Measurements from ENCODE around the gene SUGCT.
"Not testable (repeated sequence)": the region's sequence is repeated elsewhere in the genome, so short reads cannot be mapped to it uniquely, and the experiment has no call there.

SUGCT gene

GRCh38 chr7:40105879-40106473, 28.8 kb upstream of the SUGCT start:
- Histone ChIP-seq H3K27ac (ENCODE audit: low read depth, low read length, severe bottlenecking) (no peak overlapping the region), H3K9me3 (ENCODE audit: control insufficient read depth, low read length) (no peaks in the 10 kb centered on the region), H3K4me3 (ENCODE audit: extremely low read depth, insufficient read depth, low read length, poor library complexity, severe bottlenecking) (no peak overlapping the region), H3K4me1 (ENCODE audit: control insufficient read depth, insufficient read depth, low read length, poor library complexity, severe bottlenecking) (no peaks in the 10 kb centered on the region), H3K36me3 (ENCODE audit: control insufficient read depth, insufficient read depth, low read length) (no peaks in the 10 kb centered on the region)
- WGBS, 2 experiments (ENCODE audit: insufficient coverage in 2 of 2), result 92 to 100% methylated on average over 2 of the region's 4 CpGs

- no peaks in the 10 kb centered on the region for H3K4me1 ChIP-seq (ENCODE audit: control insufficient read depth, insufficient read depth, low read length, poor library complexity, severe bottlenecking)
- no peaks in the 10 kb centered on the region for H3K9me3 ChIP-seq (ENCODE audit: control insufficient read depth, low read length)
- 100% methylated on average over 1 of the region's 2 CpGs; no CpG with 5 or more reads in 1 of the 2 experiments for WGBS, 2 experiments (ENCODE audit: insufficient coverage in 2 of 2)
- peaks cover 6% of the 10 kb centered on the region for H3K36me3 ChIP-seq (ENCODE audit: control insufficient read depth, insufficient read depth, low read length)
- H3K4me3 ChIP-seq (ENCODE audit: extremely low read depth, insufficient read depth, low read length, poor library complexity, severe bottlenecking), result no peak overlapping the region
- no peak overlapping the region for H3K27ac ChIP-seq (ENCODE audit: low read depth, low read length, severe bottlenecking)
Observed at GRCh38 chr7:40115936-40116335, 18.9 kb upstream of the SUGCT start.

GRCh38 chr7:40117199-40117598, 17.6 kb upstream of the SUGCT start:
- H3K27ac ChIP-seq (ENCODE audit: low read depth, low read length, severe bottlenecking); H3K4me1 ChIP-seq (ENCODE audit: control insufficient read depth, insufficient read depth, low read length, poor library complexity, severe bottlenecking); H3K9me3 ChIP-seq (ENCODE audit: control insufficient read depth, low read length); H3K4me3 ChIP-seq (ENCODE audit: extremely low read depth, insufficient read depth, low read length, poor library complexity, severe bottlenecking); H3K36me3 ChIP-seq (ENCODE audit: control insufficient read depth, insufficient read depth, low read length): not testable (repeated sequence)
- 100% methylated on average over 1 of the region's 9 CpGs for WGBS, 2 experiments (ENCODE audit: insufficient coverage in 2 of 2)

GRCh38 chr7:40118201-40118600, 16.6 kb upstream of the SUGCT start:
- 92 to 93% methylated on average over 2 to 6 of the region's 7 CpGs for WGBS, 2 experiments (ENCODE audit: insufficient coverage in 2 of 2)
- H3K4me3 ChIP-seq (ENCODE audit: extremely low read depth, insufficient read depth, low read length, poor library complexity, severe bottlenecking), result not testable (repeated sequence)

GRCh38 chr7:40120020-40120419, 14.8 kb upstream of the SUGCT start:
- Histone ChIP-seq H3K4me1 (ENCODE audit: control insufficient read depth, insufficient read depth, low read length, poor library complexity, severe bottlenecking) (no peaks in the 10 kb centered on the region), H3K36me3 (ENCODE audit: control insufficient read depth, insufficient read depth, low read length) (no peaks in the 10 kb centered on the region), H3K27ac (ENCODE audit: low read depth, low read length, severe bottlenecking) (no peak overlapping the region), H3K9me3 (ENCODE audit: control insufficient read depth, low read length) (no peaks in the 10 kb centered on the region), H3K4me3 (ENCODE audit: extremely low read depth, insufficient read depth, low read length, poor library complexity, severe bottlenecking) (no peak overlapping the region)
- 100% methylated on average over 3 of the region's 5 CpGs; no CpG with 5 or more reads in 1 of the 2 experiments for WGBS, 2 experiments (ENCODE audit: insufficient coverage in 2 of 2)

More at GRCh38 chr7:40118201-40118600, 16.6 kb upstream of the SUGCT start:
- H3K36me3 ChIP-seq (ENCODE audit: control insufficient read depth, insufficient read depth, low read length); H3K4me1 ChIP-seq (ENCODE audit: control insufficient read depth, insufficient read depth, low read length, poor library complexity, severe bottlenecking); H3K9me3 ChIP-seq (ENCODE audit: control insufficient read depth, low read length); H3K27ac ChIP-seq (ENCODE audit: low read depth, low read length, severe bottlenecking): not testable (repeated sequence)

GRCh38 chr7:40122100-40122939, 12.5 kb upstream of the SUGCT start:
- H3K4me1 ChIP-seq (ENCODE audit: control insufficient read depth, insufficient read depth, low read length, poor library complexity, severe bottlenecking), result not testable (repeated sequence)
- 97 to 100% methylated on average over 3 to 10 of the region's 14 CpGs for WGBS, 2 experiments (ENCODE audit: insufficient coverage in 2 of 2)

GRCh38 chr7:40122940-40123254, 11.9 kb upstream of the SUGCT start:
- Histone ChIP-seq H3K36me3 (ENCODE audit: control insufficient read depth, insufficient read depth, low read length) (peaks cover 13% of the 10 kb centered on the region), H3K27ac (ENCODE audit: low read depth, low read length, severe bottlenecking) (no peak overlapping the region), H3K9me3 (ENCODE audit: control insufficient read depth, low read length) (no peaks in the 10 kb centered on the region), H3K4me3 (ENCODE audit: extremely low read depth, insufficient read depth, low read length, poor library complexity, severe bottlenecking) (no peak overlapping the region), H3K4me1 (ENCODE audit: control insufficient read depth, insufficient read depth, low read length, poor library complexity, severe bottlenecking) (no peaks in the 10 kb centered on the region)
- 100% methylated on average over 1 to 2 of the region's 2 CpGs for WGBS, 2 experiments (ENCODE audit: insufficient coverage in 2 of 2)

More at GRCh38 chr7:40122100-40122939, 12.5 kb upstream of the SUGCT start:
- H3K36me3 ChIP-seq (ENCODE audit: control insufficient read depth, insufficient read depth, low read length); H3K4me3 ChIP-seq (ENCODE audit: extremely low read depth, insufficient read depth, low read length, poor library complexity, severe bottlenecking); H3K9me3 ChIP-seq (ENCODE audit: control insufficient read depth, low read length); H3K27ac ChIP-seq (ENCODE audit: low read depth, low read length, severe bottlenecking): not testable (repeated sequence)

GRCh38 chr7:40133561-40134427, 1.0 kb upstream of the SUGCT start:
- peak overlapping the region; percentile 89 for H3K27ac ChIP-seq (ENCODE audit: low read depth, low read length, severe bottlenecking)
- no peaks in the 10 kb centered on the region for H3K9me3 ChIP-seq (ENCODE audit: control insufficient read depth, low read length)
- WGBS, 2 experiments (ENCODE audit: insufficient coverage in 2 of 2), result 0% methylated on average over 20 to 26 of the region's 36 CpGs
- H3K4me3 ChIP-seq (ENCODE audit: extremely low read depth, insufficient read depth, low read length, poor library complexity, severe bottlenecking), result peak overlapping the region; percentile 93
- no peaks in the 10 kb centered on the region for H3K4me1 ChIP-seq (ENCODE audit: control insufficient read depth, insufficient read depth, low read length, poor library complexity, severe bottlenecking)
- H3K36me3 ChIP-seq (ENCODE audit: control insufficient read depth, insufficient read depth, low read length), result peaks cover 14% of the 10 kb centered on the region

- Histone ChIP-seq H3K4me1 (ENCODE audit: control insufficient read depth, insufficient read depth, low read length, poor library complexity, severe bottlenecking) (no peaks in the 10 kb centered on the region), H3K9me3 (ENCODE audit: control insufficient read depth, low read length) (no peaks in the 10 kb centered on the region), H3K27ac (ENCODE audit: low read depth, low read length, severe bottlenecking) (peak overlapping the region; percentile 89), H3K4me3 (ENCODE audit: extremely low read depth, insufficient read depth, low read length, poor library complexity, severe bottlenecking) (peak overlapping the region; percentile 93), H3K36me3 (ENCODE audit: control insufficient read depth, insufficient read depth, low read length) (peaks cover 10% of the 10 kb centered on the region)
- 11% methylated on average over 15 of the region's 17 CpGs; no CpG with 5 or more reads in 1 of the 2 experiments for WGBS, 2 experiments (ENCODE audit: insufficient coverage in 2 of 2)
Observed at GRCh38 chr7:40135317-40135610, 459 bp downstream of the SUGCT start.

- WGBS, 2 experiments (ENCODE audit: insufficient coverage in 2 of 2), result 86% methylated on average over 1 of the region's 2 CpGs; no CpG with 5 or more reads in 1 of the 2 experiments
- Histone ChIP-seq H3K4me3 (ENCODE audit: extremely low read depth, insufficient read depth, low read length, poor library complexity, severe bottlenecking) (no peak overlapping the region), H3K9me3 (ENCODE audit: control insufficient read depth, low read length) (no peaks in the 10 kb centered on the region), H3K4me1 (ENCODE audit: control insufficient read depth, insufficient read depth, low read length, poor library complexity, severe bottlenecking) (no peaks in the 10 kb centered on the region), H3K36me3 (ENCODE audit: control insufficient read depth, insufficient read depth, low read length) (no peaks in the 10 kb centered on the region), H3K27ac (ENCODE audit: low read depth, low read length, severe bottlenecking) (no peak overlapping the region)
Observed at GRCh38 chr7:40137563-40137962, 2.8 kb downstream of the SUGCT start.
